ENCODE results near the gene MCF2L2.

The MCF2L2 gene

DNA sequence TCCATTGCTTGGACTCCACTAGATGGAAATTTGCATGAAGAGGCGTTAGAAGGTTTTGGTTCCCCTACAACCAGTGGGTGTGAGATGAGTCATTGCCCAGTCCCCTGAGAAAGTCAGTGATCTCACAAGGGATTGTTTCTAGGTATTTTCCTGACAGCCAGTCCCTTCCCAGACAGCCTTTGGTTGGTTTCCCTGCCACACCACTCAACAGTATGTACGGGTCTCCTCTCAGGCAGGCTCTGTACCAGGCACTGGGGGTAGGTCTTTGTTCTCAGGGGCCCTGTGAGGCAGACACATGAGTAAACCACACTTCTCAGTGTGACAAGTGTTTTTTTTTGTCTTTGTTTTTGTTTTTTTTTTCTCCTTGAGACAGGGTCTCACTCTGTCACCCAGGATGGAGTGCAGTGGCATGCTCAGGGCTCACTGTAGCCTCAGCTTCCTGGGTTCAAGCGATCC, 269.8 kb downstream of the MCF2L2 start:
- DNase-seq, result no peak

- no peak for DNase-seq
Observed at GRCh38 chr3:183158113-183158512, 270.3 kb downstream of the MCF2L2 start.

GRCh38 chr3:183156266-183156665, 272.2 kb downstream of the MCF2L2 start:
- DNase-seq, result no peak

- DNase-seq, result no peak
Observed at GRCh38 chr3:183155499-183155898, 272.9 kb downstream of the MCF2L2 start.

DNA sequence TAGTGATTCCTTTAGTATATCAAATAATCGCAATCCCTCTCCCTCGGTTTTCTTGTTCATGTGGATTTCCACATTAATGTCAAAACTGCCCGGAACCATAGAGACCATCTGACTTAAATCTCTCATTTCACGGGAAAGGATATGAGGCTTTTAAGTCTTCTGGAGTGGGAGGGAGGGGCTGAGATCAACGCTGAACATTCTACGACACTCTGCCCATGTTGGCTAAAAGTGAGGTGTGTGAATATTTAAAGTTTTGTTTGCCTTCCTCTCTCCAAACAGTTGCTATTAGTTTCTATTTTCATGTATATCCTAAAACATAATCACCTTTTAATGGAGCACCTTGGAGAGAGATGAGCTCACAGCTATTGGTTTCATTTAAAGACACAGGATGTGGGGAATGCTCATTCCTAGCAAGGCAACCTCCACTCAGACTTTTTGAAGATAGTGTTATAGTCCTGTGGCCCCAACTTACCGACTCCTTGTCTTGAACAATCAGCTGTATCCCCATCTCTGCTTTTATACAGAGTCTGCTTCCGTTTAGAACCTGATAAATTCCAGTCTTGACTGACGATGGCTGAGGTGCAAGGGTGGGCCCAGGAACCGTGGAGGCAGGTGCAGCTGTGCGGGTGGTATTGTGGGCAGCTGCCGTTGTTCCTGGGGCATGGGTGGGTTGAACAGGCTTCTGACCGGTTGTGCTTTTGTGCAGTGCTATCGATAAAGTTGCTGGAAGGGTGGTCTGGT, 275.0 kb downstream of the MCF2L2 start:
- no peak for DNase-seq

GRCh38 chr3:183151821-183152351, 276.5 kb downstream of the MCF2L2 start:
- no peak for DNase-seq

GRCh38 chr3:183151086-183151485, 277.3 kb downstream of the MCF2L2 start:
- DNase-seq, result no peak

- DNase-seq, result no peak
Observed at GRCh38 chr3:183149915-183150750, 278.3 kb downstream of the MCF2L2 start.

- DNase-seq, result no peak
Observed at GRCh38 chr3:183148056-183148455, 280.4 kb downstream of the MCF2L2 start.

DNA sequence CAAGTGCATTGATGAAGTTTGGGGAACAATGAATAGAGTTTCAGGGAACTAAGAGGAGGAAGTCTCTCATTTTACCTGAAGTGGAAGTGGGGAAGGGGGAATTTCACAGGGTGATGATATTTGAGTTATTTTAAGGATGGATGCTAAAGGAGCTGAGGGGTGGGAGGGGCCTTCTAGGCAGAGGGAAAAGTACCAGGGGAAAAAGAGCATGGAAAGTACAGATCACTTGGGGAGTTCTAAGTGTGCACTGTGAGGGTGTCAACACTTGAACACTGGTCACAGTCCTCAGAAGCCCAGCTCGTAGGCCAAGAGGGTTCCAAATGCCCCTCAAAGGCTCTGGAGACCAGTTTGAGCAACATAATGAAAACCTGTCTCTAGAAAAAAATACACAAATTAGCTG, 284.1 kb downstream of the MCF2L2 start:
- DNase-seq, result no peak

- no peak for DNase-seq
Observed at GRCh38 chr3:183142199-183142598, 286.2 kb downstream of the MCF2L2 start.

DNA sequence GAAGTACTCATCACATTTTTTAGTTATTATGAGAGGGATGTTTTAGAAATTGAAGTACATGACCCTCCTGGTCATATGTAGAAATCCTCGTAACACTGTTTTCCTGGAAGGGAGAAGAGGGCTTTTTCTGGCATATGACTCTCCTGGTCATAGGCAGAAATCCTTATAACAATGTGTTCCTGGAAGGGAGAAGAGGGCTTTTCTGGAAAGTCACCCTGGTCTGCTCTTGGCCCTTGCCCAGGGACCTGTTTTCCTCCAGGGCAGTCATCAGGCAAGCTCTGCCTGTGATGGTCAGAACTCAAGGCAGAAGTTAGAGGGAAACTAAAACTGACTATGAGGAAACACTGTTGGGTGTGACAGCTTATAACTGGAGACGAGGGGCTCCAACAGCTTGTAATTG, 293.6 kb downstream of the MCF2L2 start:
- DNase-seq, result no peak

DNA sequence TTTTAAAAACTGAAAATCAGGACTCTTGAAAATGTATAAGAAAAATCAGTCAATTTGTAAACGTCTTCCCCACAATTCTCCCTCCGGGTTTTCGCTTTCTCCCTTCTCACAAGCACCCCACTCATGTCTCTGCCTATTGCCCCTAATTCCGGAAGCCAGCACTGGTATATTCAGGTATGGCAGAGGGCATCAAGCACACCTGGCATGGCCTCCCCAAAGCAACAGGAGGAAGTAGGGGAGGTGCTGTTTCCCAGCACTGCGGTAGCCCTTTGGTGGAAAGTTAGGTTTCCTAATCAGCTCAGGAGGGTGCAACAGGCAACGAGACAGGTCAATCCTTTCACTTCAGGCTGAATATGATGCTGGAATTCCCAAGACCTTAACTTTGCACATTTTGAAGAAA, 296.0 kb downstream of the MCF2L2 start:
- no peak for DNase-seq

- DNase-seq, result no peak
Observed at GRCh38 chr3:183131735-183132134, 296.7 kb downstream of the MCF2L2 start.

GRCh38 chr3:183131186-183131725, 297.2 kb downstream of the MCF2L2 start:
- DNase-seq, result no peak

DNA sequence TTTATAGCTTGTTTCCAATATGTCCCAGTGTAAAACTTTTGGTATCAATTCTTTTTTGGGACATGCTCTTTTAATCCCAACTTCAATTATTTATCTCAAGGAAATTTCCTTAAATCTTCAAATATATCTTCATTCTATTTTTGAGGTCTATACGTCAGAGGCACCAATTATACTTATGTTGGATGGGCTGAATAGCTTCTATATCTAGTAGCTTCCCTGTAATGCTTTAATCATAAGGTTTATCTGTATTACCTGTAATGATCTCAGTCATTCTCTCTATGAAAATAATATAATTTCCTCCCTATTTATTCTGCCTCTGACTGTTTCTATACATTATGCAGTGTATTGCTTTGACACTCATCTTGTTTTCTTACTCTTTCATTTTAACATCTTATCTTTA, 299.2 kb downstream of the MCF2L2 start:
- no peak for DNase-seq

DNA sequence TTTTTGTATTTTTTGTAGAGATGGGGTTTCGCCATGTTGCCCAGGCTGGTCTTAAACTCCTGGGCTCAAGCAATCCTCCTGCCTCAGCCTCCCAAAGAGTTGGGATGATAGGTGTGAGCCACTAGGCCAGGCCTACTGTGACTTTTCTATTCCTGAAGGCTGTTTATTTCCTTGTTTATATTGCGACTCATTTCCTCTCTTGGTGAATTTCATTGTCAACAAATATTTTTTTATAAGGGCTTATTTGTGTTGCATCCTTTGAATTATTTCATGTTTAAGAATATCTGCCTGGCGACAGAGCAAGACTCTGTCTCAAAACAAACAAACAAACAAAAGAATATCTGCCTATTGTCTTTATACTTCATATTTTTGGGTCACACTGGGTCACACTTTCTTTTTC, 299.7 kb downstream of the MCF2L2 start:
- no peak for DNase-seq
